ENCODE data around the gene KCND3. TPM values are rescaled to one million over a fixed set of nuclear protein-coding genes. Genes with fewer than 3 reads are reported as not detected.

Gene KCND3
- total RNA-seq, 1 donor from 2014 or later, result 0.06 TPM

DNA sequence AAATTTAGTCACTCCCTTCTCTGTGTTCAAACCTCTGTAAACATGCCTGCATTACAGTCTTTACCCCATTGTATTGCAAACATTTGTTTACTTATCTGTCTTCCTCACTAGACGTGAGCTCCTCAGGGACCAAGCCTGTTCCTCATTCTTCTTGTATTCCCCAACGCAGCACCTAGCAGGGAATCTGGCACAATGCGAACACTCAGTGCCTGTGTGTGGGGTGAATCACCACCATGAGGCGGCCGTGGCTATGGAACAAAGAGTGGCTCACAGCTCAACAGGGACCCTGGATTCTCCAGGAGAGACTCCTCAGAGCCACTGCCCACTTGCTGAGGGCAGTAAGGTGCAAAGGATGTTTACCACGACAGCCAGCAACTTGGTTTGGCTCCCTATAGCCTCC lies 137.9 kb downstream of the KCND3 start:
- Histone ChIP-seq H3K27ac (no peak overlapping the region), H3K9ac (no peak overlapping the region), H3K9me3 (ENCODE audit: low read depth) (no peaks in the 10 kb centered on the region), H2AFZ (replicated peaks) (no peak overlapping the region), H4K20me1 (ENCODE audit: low read depth) (no peaks in the 10 kb centered on the region), H3K4me2 (no peak overlapping the region), H3K4me1 (peaks cover 11% of the 10 kb centered on the region), H3K4me3 (no peak overlapping the region), H3K36me3 (no peaks in the 10 kb centered on the region), H3K79me2 (ENCODE audit: low read depth) (no peaks in the 10 kb centered on the region), H3K27me3 (no peaks in the 10 kb centered on the region), H3F3A (ENCODE audit: low read depth) (no peaks in the 10 kb centered on the region)
- peak; percentile 18 for DNase-seq (ENCODE audit: low spot score)
- Mint-ChIP-seq H3K27ac (no peak overlapping the region), H3K4me3 (no peak overlapping the region), H3K27me3 (ENCODE audit: insufficient read depth, low read depth) (peaks cover 15% of the 10 kb centered on the region), H3K9me3 (no peaks in the 10 kb centered on the region), H3K4me1 (peaks cover 8% of the 10 kb centered on the region), H3K36me3 (no peaks in the 10 kb centered on the region)
- no peak for TF ChIP-seq EZH2phosphoT487 (IDR thresholded peaks at IDR 0.05)
- no peak for TF ChIP-seq EZH2 (IDR thresholded peaks at IDR 0.05)
- TF ChIP-seq, protein P1, sequence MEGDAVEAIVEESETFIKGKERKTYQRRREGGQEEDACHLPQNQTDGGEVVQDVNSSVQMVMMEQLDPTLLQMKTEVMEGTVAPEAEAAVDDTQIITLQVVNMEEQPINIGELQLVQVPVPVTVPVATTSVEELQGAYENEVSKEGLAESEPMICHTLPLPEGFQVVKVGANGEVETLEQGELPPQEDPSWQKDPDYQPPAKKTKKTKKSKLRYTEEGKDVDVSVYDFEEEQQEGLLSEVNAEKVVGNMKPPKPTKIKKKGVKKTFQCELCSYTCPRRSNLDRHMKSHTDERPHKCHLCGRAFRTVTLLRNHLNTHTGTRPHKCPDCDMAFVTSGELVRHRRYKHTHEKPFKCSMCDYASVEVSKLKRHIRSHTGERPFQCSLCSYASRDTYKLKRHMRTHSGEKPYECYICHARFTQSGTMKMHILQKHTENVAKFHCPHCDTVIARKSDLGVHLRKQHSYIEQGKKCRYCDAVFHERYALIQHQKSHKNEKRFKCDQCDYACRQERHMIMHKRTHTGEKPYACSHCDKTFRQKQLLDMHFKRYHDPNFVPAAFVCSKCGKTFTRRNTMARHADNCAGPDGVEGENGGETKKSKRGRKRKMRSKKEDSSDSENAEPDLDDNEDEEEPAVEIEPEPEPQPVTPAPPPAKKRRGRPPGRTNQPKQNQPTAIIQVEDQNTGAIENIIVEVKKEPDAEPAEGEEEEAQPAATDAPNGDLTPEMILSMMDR (IDR thresholded peaks at IDR 0.05), result no peak

DNA sequence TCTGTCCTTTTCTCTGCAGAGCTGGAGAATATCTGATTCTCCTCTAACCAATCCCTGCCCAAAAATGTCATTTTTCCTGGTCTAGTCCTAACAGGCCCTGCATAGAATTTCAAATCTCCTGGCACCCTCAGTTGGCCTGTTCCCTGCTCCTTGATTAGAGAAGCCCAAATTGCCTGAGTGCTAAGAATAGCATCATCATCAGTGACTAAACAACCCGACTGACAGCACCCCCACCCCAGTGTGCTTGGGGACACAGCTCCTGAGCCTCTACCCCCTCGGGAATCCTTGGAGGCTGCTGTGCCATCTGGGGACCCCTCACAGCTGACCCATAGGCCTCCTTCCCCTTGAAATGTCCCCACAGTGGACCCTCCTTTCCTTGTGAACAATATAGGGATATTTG lies 139.4 kb downstream of the KCND3 start:
- no peak overlapping the region for H3K4me3 Mint-ChIP-seq

DNA sequence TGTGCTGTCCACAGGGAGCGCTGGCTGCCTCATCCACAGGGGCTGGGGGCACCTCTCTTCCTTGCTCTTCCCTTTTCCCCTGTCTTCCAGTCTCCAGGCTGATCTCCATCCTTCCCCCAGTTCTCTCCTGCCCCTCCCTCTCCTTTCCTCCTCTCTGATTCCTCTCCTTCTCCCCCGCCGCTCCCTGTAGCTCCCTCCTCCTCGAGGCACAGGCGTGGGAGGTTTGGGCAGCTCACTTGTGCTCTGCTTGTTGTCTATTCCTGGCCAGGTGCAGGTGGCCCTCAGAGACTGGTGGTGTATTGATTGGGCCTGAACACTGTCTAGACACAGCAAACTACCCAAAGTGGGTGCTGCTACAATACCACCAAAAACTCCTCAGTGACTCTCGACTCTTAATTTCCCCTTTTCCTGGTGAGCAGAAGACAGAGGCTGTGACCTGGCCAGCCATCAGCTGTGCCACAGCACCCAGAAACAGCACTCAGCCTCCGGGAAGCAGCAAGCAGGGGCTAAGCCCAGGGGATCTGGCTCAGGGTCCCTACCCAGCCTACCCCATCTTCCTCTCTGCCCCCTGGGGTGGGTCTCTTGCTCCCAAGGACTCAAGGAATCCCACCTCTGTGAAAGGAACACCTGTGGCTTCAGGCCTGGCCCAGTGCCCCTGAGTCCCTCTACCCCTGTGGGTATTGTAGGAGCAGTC lies 140.5 kb downstream of the KCND3 start:
- Mint-ChIP-seq H3K4me3 (no peak overlapping the region), H3K4me1 (peaks cover 6% of the 10 kb centered on the region), H3K9me3 (no peaks in the 10 kb centered on the region), H3K27me3 (ENCODE audit: insufficient read depth, low read depth) (peaks cover 16% of the 10 kb centered on the region), H3K36me3 (no peaks in the 10 kb centered on the region), H3K27ac (no peak overlapping the region)
- Histone ChIP-seq H3K27ac (no peak overlapping the region), H3K4me3 (no peak overlapping the region), H3F3A (ENCODE audit: low read depth) (no peaks in the 10 kb centered on the region), H3K9ac (no peak overlapping the region), H4K20me1 (ENCODE audit: low read depth) (no peaks in the 10 kb centered on the region), H2AFZ (replicated peaks) (no peak overlapping the region), H3K4me2 (no peak overlapping the region), H3K9me3 (ENCODE audit: low read depth) (no peaks in the 10 kb centered on the region), H3K36me3 (no peaks in the 10 kb centered on the region), H3K4me1 (peaks cover 10% of the 10 kb centered on the region), H3K79me2 (ENCODE audit: low read depth) (no peaks in the 10 kb centered on the region), H3K27me3 (no peaks in the 10 kb centered on the region)
- no peak for DNase-seq (ENCODE audit: low spot score)
- TF ChIP-seq, protein P1 (IDR thresholded peaks at IDR 0.05), result no peak
- TF ChIP-seq EZH2phosphoT487 (IDR thresholded peaks at IDR 0.05), result no peak
- TF ChIP-seq EZH2 (IDR thresholded peaks at IDR 0.05), result no peak

More for the DNA sequence above, 139.4 kb downstream of the KCND3 start:
- no peak overlapping the region for H2AFZ ChIP-seq (replicated peaks)
- no peaks in the 10 kb centered on the region for H3K9me3 ChIP-seq (ENCODE audit: low read depth)
- H3K27ac Mint-ChIP-seq, result no peak overlapping the region
- peaks cover 6% of the 10 kb centered on the region for H3K4me1 Mint-ChIP-seq
- no peak overlapping the region for H3K27ac ChIP-seq
- H3K4me1 ChIP-seq, result peaks cover 10% of the 10 kb centered on the region
- H3K9me3 Mint-ChIP-seq, result no peaks in the 10 kb centered on the region
- no peak for TF ChIP-seq EZH2phosphoT487 (IDR thresholded peaks at IDR 0.05)
- no peak for TF ChIP-seq EZH2 (IDR thresholded peaks at IDR 0.05)
- TF ChIP-seq, protein P1 (IDR thresholded peaks at IDR 0.05), result no peak
- H4K20me1 ChIP-seq (ENCODE audit: low read depth), result no peaks in the 10 kb centered on the region
- H3K36me3 ChIP-seq, result no peaks in the 10 kb centered on the region
- DNase-seq (ENCODE audit: low spot score), result no peak
- no peak overlapping the region for H3K9ac ChIP-seq
- peaks cover 15% of the 10 kb centered on the region for H3K27me3 Mint-ChIP-seq (ENCODE audit: insufficient read depth, low read depth)
- H3K4me3 ChIP-seq, result no peak overlapping the region
- H3K27me3 ChIP-seq, result no peaks in the 10 kb centered on the region
- no peaks in the 10 kb centered on the region for H3F3A ChIP-seq (ENCODE audit: low read depth)
- H3K4me2 ChIP-seq, result no peak overlapping the region
- H3K79me2 ChIP-seq (ENCODE audit: low read depth), result no peaks in the 10 kb centered on the region
- no peaks in the 10 kb centered on the region for H3K36me3 Mint-ChIP-seq

Measured in neural progenitor cell (in vitro differentiated cells).